Osteocyte (in vitro differentiated cells): ENCODE measurements around the gene BMP8B. TPM values are rescaled to one million over a fixed set of nuclear protein-coding genes. Genes with fewer than 3 reads are reported as not detected.
"Not testable (repeated sequence)": the region's sequence is repeated elsewhere in the genome, so short reads cannot be mapped to it uniquely, and the experiment has no call there.

ENCODE experiments used
- DNase-seq: peaks from one replicate; pipeline ENCODE4 v3.0.0; 2021; ENCODE audit warnings: mixed read lengths; ENCODE audit not compliant: unreplicated experiment; ENCODE audit errors: extremely low spot score
- H3K27ac Mint-ChIP-seq: one replicate; pipeline ENCODE4 v1.8.0; 2021; ENCODE audit warnings: mild to moderate bottlenecking, mixed read lengths; ENCODE audit not compliant: unreplicated experiment
- H3K27me3 Mint-ChIP-seq: one replicate; pipeline ENCODE4 v1.8.0; 2021; ENCODE audit warnings: mixed read lengths; ENCODE audit not compliant: unreplicated experiment
- H3K36me3 Mint-ChIP-seq: one replicate; pipeline ENCODE4 v1.8.0; 2021; ENCODE audit warnings: mixed read lengths; ENCODE audit not compliant: unreplicated experiment
- H3K4me1 Mint-ChIP-seq: one replicate; pipeline ENCODE4 v1.8.0; 2021; ENCODE audit warnings: mixed read lengths; ENCODE audit not compliant: unreplicated experiment
- H3K4me3 Mint-ChIP-seq: one replicate; pipeline ENCODE4 v1.8.0; 2021; ENCODE audit warnings: mild to moderate bottlenecking, moderate library complexity, mixed read lengths; ENCODE audit not compliant: unreplicated experiment
- H3K9me3 Mint-ChIP-seq: one replicate; pipeline ENCODE4 v1.8.0; 2021; ENCODE audit warnings: mixed read lengths; ENCODE audit not compliant: unreplicated experiment
- total RNA-seq: library from RNA; stranded (reverse); gene quantifications from 2 replicates; pipeline ENCODE4 v1.2.1, GENCODE V29; 2021
- TF ChIP-seq, protein P1 (sequence below): fragments of 200-600 bp; sonication (generic); IDR thresholded peaks from 2 replicates; pipeline ENCODE4 v1.5.0; 2021; ENCODE audit warnings: antibody characterized with exemption, mild to moderate bottlenecking, moderate library complexity

The BMP8B gene
- total RNA-seq, 1 donor from 2014 or later, result 0.08 TPM

DNA sequence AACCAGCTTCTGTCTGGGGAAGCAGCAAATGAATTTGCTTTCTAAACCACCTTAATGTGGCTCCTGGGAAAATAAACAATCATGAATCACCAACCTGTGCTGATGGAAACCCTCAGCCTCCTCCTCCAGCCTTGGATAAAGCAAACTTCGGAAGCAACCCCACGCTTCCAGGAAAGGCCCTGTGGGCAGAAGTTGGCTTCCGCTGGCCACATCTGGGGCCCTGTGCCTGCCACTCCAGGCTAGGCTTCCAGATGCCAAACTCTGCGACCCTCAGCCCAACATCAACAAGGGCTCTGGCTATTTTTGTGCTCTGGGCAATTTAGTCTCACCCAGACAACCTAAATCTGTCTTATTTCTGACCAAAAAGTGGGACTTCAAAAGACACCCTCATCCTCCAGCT lies 11.4 kb downstream of the BMP8B start:
- Mint-ChIP-seq H3K4me1 (no peaks in the 10 kb centered on the region), H3K27me3 (peaks cover 16% of the 10 kb centered on the region), H3K9me3 (no peaks in the 10 kb centered on the region), H3K4me3 (no peak overlapping the region), H3K27ac (no peak overlapping the region), H3K36me3 (no peaks in the 10 kb centered on the region)
- DNase-seq, result no peak
- TF ChIP-seq, protein P1, sequence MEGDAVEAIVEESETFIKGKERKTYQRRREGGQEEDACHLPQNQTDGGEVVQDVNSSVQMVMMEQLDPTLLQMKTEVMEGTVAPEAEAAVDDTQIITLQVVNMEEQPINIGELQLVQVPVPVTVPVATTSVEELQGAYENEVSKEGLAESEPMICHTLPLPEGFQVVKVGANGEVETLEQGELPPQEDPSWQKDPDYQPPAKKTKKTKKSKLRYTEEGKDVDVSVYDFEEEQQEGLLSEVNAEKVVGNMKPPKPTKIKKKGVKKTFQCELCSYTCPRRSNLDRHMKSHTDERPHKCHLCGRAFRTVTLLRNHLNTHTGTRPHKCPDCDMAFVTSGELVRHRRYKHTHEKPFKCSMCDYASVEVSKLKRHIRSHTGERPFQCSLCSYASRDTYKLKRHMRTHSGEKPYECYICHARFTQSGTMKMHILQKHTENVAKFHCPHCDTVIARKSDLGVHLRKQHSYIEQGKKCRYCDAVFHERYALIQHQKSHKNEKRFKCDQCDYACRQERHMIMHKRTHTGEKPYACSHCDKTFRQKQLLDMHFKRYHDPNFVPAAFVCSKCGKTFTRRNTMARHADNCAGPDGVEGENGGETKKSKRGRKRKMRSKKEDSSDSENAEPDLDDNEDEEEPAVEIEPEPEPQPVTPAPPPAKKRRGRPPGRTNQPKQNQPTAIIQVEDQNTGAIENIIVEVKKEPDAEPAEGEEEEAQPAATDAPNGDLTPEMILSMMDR, result no peak

DNA sequence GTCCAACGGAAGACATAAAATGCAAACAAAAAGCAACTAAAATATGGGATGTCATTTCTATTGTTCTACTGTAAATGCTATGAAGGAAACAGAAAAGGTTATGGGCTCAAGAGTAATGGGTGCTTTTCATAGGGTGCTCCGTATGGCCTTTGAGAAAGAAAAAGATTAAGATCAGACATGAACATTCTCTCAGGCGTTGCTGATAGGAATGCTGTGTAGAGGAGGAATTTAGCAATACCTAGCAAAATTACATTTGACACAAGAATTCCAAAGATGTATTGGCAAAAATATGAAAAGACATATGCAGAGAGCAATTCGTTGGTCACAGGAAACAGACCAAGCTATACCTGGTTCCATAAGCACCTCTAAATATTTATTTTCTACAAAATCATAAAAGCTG lies 11.8 kb downstream of the BMP8B start:
- DNase-seq, result no peak
- Mint-ChIP-seq H3K36me3 (no peaks in the 10 kb centered on the region), H3K27me3 (peaks cover 16% of the 10 kb centered on the region), H3K27ac (no peak overlapping the region), H3K4me3 (no peak overlapping the region), H3K4me1 (no peaks in the 10 kb centered on the region), H3K9me3 (no peaks in the 10 kb centered on the region)
- TF ChIP-seq, protein P1, result no peak

DNA sequence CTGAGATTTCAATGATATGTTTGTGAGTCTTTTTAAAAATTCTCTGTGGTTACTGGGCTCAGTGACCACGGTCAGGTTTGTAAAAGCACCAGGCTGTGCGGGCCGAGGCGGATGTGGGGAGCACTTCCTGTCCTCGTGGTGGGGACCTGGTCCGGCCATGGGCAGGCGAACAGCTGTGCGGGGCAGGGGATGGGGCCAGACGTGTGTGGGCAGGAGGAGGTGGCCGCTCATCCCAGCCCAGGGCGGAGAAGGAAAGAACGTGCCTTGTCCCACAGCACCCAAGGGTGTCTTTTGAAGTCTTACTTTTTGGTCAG lies 12.3 kb downstream of the BMP8B start:
- H3K4me3 Mint-ChIP-seq, result no peak overlapping the region
- peaks cover 14% of the 10 kb centered on the region for H3K27me3 Mint-ChIP-seq
- no peaks in the 10 kb centered on the region for H3K36me3 Mint-ChIP-seq
- no peak overlapping the region for H3K27ac Mint-ChIP-seq
- TF ChIP-seq, protein P1, result no peak
- DNase-seq, result no peak
- H3K9me3 Mint-ChIP-seq, result no peaks in the 10 kb centered on the region
- no peaks in the 10 kb centered on the region for H3K4me1 Mint-ChIP-seq

DNA sequence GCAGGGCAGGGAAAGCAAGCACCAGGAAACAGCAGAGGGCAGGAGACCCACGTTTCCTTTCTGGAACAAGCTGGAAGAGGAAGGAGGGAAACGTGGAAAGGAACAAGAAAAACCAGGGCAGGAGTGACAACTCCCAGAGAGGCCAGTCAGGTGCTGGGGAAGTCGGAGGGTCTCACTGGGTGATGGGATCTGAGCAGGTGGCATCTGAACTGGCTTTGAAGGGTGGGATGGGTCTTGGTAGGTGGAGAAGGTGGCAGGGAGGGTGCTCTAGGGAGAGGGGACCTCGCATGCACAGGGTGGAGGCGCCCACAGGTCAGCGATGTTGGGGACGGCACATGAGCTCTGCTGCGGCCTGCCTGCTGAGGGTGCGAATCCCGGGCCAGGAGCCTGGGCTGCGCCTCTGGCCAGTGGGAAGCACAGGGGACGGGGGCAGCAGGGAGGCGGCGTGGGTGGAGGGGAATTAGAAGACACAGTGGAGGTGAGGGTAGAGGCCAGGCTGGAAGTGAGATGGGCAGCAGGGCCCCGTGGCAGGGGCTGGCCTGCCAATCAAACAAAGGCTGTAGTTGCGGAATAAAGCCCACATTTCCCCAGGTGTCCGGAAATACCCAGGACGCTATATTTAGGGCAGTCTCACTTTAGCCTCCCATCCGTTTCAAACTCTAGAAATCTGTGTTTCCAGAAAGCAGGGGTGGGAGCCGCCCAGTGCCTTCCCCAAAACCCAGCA lies 12.8 kb downstream of the BMP8B start:
- H3K9me3 Mint-ChIP-seq, H3K36me3 Mint-ChIP-seq, H3K4me3 Mint-ChIP-seq, DNase-seq, H3K27ac Mint-ChIP-seq, H3K4me1 Mint-ChIP-seq: not testable (repeated sequence)
- H3K27me3 Mint-ChIP-seq, result peaks cover 14% of the 10 kb centered on the region

DNA sequence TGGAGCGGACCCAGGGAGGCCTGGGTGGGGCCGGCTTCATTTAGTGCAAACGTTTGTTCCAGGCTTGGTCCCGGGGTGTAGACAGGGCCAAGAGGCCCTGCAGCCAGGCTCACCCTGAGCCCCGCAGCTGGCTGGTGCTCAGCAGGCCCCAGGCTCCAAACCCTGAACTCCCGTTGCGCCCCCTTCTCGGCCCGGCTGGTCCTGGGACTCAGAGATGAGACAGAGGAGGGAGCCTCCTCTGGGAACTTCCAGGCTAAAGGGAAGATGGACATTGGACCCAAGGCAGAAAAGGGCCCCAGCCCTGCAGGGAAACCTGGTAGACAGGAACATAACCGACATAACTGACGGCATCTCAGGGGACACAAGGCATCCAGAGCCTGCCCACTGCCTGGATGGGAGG lies 13.5 kb downstream of the BMP8B start:
- not testable (repeated sequence) for H3K4me1 Mint-ChIP-seq, DNase-seq, H3K27ac Mint-ChIP-seq, H3K36me3 Mint-ChIP-seq, H3K9me3 Mint-ChIP-seq, H3K4me3 Mint-ChIP-seq
- peaks cover 14% of the 10 kb centered on the region for H3K27me3 Mint-ChIP-seq

DNA sequence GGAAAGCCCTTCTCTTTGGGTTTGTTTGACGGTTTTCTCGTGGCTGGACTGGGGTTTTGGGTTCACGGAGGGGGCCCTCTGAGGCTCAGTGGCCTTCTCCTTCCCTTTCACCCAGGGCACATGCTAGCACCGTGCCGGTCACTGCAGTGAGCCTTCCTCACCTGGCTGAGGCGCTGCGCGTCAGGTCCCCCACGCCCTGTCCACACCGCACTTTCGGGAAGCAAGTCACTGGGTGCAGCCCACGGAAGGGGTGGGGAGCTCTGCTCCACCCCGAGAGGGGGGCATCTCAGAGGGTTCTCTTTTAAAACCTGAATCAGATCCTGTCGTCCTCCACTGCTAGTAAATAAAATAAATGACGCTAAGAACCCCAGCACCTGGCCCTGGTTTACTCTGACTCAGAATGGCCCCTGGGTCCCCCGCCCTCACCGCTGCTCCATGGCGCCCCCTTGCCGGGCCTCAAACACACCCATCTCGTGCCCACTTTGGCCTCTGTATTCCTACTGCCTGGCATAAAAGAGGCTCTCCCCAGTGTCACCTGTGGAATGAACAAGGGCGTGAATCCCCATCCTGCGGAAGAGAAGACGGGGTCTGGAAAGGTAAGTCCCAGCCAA lies 15.2 kb downstream of the BMP8B start:
- H3K36me3 Mint-ChIP-seq, H3K27ac Mint-ChIP-seq, DNase-seq, H3K4me3 Mint-ChIP-seq, H3K4me1 Mint-ChIP-seq, H3K9me3 Mint-ChIP-seq, H3K27me3 Mint-ChIP-seq: not testable (repeated sequence)

DNA sequence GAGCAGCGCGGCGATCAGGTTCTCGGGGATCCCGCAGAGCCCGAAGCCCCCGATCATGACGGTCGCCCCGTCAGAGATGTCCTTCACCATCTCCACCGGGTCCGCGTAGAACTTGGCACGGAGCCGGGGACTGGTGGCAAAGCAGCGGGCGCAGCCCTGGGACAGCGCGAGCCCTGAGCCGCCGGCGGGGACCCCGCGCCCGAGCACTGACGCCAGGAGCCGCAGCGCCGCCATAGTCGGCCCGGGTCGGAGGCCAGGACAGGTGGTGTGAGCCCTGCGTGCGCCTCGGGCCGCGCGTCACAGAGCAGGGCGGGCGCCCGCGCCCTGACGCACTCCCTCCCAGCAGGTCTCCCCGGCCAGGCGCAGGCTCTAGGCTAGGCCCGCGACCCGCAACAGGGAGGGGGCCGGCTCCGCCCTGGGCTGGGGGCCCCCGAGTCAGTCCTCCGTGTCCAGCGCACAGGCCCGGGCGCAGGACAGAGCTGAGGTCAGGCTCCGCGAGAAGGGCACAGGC lies 17.6 kb downstream of the BMP8B start, which contains the start of gene OXCT2:
TSS of gene OXCT2 (minus strand) at position 327 of the 511 bp plus-strand sequence. CDS start at position 234, 93 bp downstream.
- not testable (repeated sequence) for H3K4me1 Mint-ChIP-seq, H3K4me3 Mint-ChIP-seq, H3K27me3 Mint-ChIP-seq, H3K36me3 Mint-ChIP-seq, H3K9me3 Mint-ChIP-seq, H3K27ac Mint-ChIP-seq, DNase-seq

DNA sequence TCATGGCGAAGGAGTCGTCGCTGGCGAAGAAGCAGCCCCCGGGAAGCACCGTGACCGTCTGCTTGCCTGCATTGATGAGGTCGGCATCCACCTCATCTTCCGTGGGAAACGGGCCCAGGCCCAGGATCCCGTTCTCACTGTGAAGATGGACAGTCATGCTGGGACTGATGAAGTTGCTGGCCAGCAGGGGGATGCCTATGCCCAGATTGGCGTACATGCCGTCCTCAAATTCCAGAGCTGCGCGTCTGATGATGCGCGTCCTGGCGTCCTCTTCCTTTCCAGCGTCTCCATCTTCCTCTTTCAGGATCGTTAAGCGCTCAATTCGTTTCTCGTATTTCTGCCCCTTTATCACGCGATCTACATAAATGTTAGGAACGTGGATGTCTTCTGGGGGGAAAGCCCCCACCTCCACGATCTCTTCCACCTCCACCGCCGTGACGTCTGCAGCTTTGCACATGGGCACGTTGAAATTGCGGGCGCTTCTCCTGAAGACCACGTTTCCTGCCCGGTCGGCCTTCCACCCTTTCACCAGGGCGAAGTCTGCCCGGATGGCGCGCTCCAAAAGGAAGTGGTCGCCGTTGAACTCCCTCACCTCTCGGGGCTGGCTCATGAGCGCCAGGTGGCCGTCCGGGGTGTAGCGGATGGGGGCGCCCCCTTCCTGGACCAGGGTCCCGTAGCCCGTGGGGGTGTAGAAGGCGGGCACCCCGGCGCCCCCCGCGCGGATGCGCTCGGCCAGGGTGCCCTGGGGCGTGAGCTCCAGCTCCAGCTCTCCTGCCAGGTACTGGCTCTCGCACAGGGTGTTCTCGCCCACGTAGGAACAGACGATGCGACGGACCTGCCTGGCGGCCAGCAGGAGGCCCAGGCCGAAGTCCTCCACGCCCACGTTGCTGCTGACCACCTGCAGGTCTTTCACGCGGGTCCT lies 18.3 kb downstream of the BMP8B start:
- H3K9me3 Mint-ChIP-seq, H3K4me3 Mint-ChIP-seq, DNase-seq, H3K4me1 Mint-ChIP-seq, H3K36me3 Mint-ChIP-seq, H3K27me3 Mint-ChIP-seq, H3K27ac Mint-ChIP-seq: not testable (repeated sequence)

DNA sequence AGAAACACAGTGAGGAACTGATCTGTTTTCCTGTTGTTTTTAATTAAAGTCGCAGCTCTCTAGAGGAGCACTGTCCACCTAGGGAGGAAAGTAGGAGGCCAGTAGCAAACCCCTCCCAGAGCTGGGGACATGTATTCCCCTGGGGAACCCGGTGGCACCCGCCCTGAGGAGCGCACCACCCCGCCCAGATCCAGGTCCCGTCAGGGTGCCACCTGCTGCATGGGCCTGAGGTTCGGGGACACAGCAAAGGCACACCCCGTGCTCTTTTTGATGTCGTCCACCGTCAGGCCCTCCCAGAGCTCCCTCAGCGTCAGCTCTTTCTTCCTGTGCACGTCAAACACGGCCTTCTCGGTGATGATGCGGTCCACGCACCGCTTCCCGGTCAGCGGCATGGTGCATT lies 19.2 kb downstream of the BMP8B start:
- H3K36me3 Mint-ChIP-seq, H3K4me1 Mint-ChIP-seq, H3K9me3 Mint-ChIP-seq, H3K4me3 Mint-ChIP-seq, H3K27ac Mint-ChIP-seq, H3K27me3 Mint-ChIP-seq, DNase-seq: not testable (repeated sequence)
